ENCODE results near the gene GGT5.
"Not testable (repeated sequence)": the region's sequence is repeated elsewhere in the genome, so short reads cannot be mapped to it uniquely, and the experiment has no call there.

GGT5 gene

DNA sequence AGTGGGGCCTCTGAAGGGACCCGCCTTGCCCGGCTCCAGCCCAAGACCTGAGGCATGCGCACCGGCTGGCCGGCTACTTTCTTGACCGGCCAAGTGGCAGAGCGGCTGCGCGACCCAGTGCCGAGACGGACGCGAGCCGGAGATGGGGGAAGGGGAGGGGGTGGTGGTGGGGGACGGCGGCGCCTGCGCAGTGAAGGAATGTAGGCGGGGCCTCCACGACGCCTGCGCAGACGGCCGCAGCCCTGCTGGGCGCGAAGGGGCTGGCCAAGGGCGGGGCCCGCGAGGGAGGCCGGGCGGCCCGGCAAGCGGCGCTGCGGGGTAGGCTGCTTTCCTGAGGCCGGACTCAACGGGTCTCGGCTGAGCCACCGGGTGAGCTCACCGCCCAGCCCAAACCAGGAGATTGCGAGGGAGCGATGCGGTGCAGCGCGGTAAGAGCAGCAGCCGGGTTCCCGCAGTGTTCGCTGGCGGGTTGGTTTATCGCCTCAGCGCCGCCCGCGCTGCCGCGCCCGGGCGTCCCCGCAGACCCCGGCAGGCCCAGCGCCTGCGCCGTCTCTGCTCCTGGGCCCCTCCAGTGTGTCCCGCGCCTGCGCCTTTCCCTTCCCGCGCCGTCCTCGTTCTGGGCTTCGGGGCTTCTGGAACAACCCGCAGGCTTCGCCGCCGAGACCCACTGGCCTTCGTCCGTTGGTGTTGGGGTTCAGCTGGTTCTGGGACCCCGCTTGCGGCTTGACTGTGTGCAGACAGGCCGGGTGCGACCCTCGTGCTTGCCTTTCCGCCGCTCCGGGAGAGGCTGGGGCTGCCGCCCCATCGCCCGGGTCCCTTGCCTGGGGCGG is 25.9 kb upstream of the GGT5 start, which contains the start of gene SPECC1L:
Gene SPECC1L, plus strand, starts transcription at position 276 of the 830 bp plus-strand sequence. CDS start 31,401 bp downstream, outside the sequence.
- Histone ChIP-seq H3K79me2 (ENCODE audit: insufficient read depth, low read depth) (peaks cover 42% of the 10 kb centered on the region), H3K4me3 (IDR thresholded peaks at IDR 0.05; ENCODE audit: insufficient read depth, low read depth, low read length) (no peak within 1 kb of the TSS), H3K4me1 (ENCODE audit: low read depth, poor library complexity, severe bottlenecking) (peaks cover 38% of the 10 kb centered on the region), H3K27ac (peak within 1 kb of the TSS; percentile 82), H2AFZ (ENCODE audit: low read depth) (peak within 1 kb of the TSS; percentile 93), H3K27me3 (ENCODE audit: insufficient read depth, low read depth) (no peaks in the 10 kb centered on the region), H3K9ac (peak within 1 kb of the TSS; percentile 94), H3K4me2 (peak within 1 kb of the TSS; percentile 53), H3K36me3 (ENCODE audit: insufficient read depth) (no peaks in the 10 kb centered on the region), H4K20me1 (ENCODE audit: insufficient read depth) (no peaks in the 10 kb centered on the region)
- TF ChIP-seq, protein P1, sequence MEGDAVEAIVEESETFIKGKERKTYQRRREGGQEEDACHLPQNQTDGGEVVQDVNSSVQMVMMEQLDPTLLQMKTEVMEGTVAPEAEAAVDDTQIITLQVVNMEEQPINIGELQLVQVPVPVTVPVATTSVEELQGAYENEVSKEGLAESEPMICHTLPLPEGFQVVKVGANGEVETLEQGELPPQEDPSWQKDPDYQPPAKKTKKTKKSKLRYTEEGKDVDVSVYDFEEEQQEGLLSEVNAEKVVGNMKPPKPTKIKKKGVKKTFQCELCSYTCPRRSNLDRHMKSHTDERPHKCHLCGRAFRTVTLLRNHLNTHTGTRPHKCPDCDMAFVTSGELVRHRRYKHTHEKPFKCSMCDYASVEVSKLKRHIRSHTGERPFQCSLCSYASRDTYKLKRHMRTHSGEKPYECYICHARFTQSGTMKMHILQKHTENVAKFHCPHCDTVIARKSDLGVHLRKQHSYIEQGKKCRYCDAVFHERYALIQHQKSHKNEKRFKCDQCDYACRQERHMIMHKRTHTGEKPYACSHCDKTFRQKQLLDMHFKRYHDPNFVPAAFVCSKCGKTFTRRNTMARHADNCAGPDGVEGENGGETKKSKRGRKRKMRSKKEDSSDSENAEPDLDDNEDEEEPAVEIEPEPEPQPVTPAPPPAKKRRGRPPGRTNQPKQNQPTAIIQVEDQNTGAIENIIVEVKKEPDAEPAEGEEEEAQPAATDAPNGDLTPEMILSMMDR (conservative IDR thresholded peaks at IDR 0.05; ENCODE audit: low read depth, low read length) = no peak

DNA sequence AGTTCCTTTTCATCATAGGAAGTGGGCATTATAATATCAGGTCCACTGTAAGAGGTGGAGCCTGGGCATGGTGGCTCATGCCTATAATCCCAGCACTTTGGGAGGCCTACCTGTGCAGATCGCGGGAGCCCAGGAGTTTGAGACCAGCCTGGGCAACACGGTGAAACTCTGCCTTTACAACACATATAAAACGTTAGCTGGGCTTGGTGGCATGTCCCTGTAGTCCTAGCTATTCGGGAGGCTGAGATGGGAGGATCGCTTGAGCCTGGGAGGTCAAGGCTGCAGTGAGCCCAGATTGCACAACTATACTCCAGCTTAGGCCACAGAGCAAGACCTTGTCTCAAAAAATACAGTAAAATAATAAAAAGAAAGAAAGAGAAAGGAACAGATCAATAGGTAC is 21.6 kb upstream of the GGT5 start:
- not testable (repeated sequence) for H3K9ac ChIP-seq; H3K27ac ChIP-seq; H3K36me3 ChIP-seq (ENCODE audit: insufficient read depth); H3K27me3 ChIP-seq (ENCODE audit: insufficient read depth, low read depth); H4K20me1 ChIP-seq (ENCODE audit: insufficient read depth); H2AFZ ChIP-seq (ENCODE audit: low read depth); H3K4me3 ChIP-seq (IDR thresholded peaks at IDR 0.05; ENCODE audit: insufficient read depth, low read depth, low read length); H3K4me2 ChIP-seq; H3K79me2 ChIP-seq (ENCODE audit: insufficient read depth, low read depth)
- H3K4me1 ChIP-seq (ENCODE audit: low read depth, poor library complexity, severe bottlenecking) = peaks cover 19% of the 10 kb centered on the region

DNA sequence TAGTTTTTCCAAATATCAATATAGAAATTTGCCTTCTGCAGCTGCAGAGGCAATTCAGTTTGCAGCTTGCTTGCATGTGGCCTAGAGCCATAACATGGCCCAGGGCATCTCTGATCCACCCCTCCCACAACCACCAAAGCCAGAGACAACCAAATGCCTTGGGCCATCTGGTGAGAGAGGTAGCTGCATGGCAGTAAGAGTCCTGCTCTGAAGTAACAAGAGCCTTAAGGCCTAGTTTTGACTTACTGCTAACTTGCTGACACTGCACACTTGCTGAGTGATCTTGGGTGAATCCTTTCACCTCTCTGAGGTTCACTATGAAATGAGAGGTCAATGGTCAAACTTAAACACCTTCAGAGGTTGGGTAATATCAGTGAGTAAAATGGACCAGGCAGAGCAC is 20.9 kb upstream of the GGT5 start:
- TF ChIP-seq, protein P1 (conservative IDR thresholded peaks at IDR 0.05; ENCODE audit: low read depth, low read length) = no peak
- Histone ChIP-seq H3K9ac (no peak overlapping the region), H3K36me3 (ENCODE audit: insufficient read depth) (no peaks in the 10 kb centered on the region), H4K20me1 (ENCODE audit: insufficient read depth) (no peaks in the 10 kb centered on the region), H3K4me1 (ENCODE audit: low read depth, poor library complexity, severe bottlenecking) (peaks cover 19% of the 10 kb centered on the region), H3K79me2 (ENCODE audit: insufficient read depth, low read depth) (no peaks in the 10 kb centered on the region; the same call in 1 of the 2 replicates), H2AFZ (ENCODE audit: low read depth) (no peak overlapping the region), H3K27me3 (ENCODE audit: insufficient read depth, low read depth) (no peaks in the 10 kb centered on the region), H3K27ac (peak overlapping the region; percentile 35; the same call in 1 of the 2 replicates), H3K4me2 (peak overlapping the region; percentile 39; the same call in 1 of the 2 replicates), H3K4me3 (IDR thresholded peaks at IDR 0.05; ENCODE audit: insufficient read depth, low read depth, low read length) (no peak overlapping the region)

DNA sequence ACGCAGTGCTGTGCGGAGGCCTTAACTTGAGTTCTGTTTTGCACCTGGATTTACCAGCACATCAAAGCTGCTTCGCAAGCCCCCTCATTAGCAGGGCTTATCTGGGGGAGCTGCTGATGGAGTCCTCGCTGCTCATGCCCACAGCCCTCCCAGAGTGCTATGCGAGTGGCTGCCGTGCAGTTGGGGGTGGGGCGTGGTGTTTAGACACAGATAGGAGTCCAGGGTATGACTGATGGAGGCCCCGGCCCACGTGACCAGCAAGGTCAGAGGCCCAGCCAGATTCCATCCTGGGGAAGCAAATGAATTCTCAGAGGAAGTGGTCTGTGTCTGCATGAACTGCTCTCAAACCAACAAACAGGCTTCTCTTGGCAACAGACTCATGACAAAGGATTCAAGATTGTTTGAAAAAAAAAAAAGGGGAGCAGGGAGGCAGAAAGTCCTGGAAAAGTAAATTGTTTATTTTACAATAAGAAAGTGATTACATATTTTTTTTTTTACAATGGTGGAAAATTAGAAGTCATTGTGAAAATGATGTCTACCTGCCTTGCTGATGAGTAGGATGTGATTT is 19.5 kb upstream of the GGT5 start:
- H3K27ac ChIP-seq; H3K79me2 ChIP-seq (ENCODE audit: insufficient read depth, low read depth); H3K9ac ChIP-seq; H3K4me3 ChIP-seq (IDR thresholded peaks at IDR 0.05; ENCODE audit: insufficient read depth, low read depth, low read length); H2AFZ ChIP-seq (ENCODE audit: low read depth); H3K27me3 ChIP-seq (ENCODE audit: insufficient read depth, low read depth); H3K36me3 ChIP-seq (ENCODE audit: insufficient read depth); H3K4me2 ChIP-seq; H4K20me1 ChIP-seq (ENCODE audit: insufficient read depth): not testable (repeated sequence)
- peaks cover 19% of the 10 kb centered on the region for H3K4me1 ChIP-seq (ENCODE audit: low read depth, poor library complexity, severe bottlenecking)

DNA sequence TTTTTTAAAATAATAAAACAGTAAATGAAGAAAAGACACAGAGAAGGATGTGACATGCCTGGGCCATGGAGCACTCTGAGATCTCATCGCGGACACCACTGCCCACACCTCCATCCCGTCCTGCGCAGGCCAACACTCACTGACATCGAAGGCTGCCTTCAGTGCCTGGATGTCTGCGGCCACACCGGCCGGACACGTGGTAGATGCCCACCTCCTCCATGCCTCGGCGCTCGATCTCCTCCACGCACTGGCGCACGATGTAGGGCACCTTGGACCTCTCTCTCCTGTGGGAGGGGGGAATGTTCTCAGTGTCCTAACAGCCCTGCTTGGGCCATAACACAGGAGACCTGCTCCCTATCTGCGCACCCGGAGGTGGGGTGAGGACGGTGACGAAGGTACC is 18.6 kb upstream of the GGT5 start:
- H3K9ac ChIP-seq; H3K36me3 ChIP-seq (ENCODE audit: insufficient read depth); H3K4me2 ChIP-seq; H3K4me3 ChIP-seq (IDR thresholded peaks at IDR 0.05; ENCODE audit: insufficient read depth, low read depth, low read length); H3K27me3 ChIP-seq (ENCODE audit: insufficient read depth, low read depth); H3K79me2 ChIP-seq (ENCODE audit: insufficient read depth, low read depth); H4K20me1 ChIP-seq (ENCODE audit: insufficient read depth); H2AFZ ChIP-seq (ENCODE audit: low read depth); H3K27ac ChIP-seq: not testable (repeated sequence)
- peaks cover 19% of the 10 kb centered on the region for H3K4me1 ChIP-seq (ENCODE audit: low read depth, poor library complexity, severe bottlenecking)

DNA sequence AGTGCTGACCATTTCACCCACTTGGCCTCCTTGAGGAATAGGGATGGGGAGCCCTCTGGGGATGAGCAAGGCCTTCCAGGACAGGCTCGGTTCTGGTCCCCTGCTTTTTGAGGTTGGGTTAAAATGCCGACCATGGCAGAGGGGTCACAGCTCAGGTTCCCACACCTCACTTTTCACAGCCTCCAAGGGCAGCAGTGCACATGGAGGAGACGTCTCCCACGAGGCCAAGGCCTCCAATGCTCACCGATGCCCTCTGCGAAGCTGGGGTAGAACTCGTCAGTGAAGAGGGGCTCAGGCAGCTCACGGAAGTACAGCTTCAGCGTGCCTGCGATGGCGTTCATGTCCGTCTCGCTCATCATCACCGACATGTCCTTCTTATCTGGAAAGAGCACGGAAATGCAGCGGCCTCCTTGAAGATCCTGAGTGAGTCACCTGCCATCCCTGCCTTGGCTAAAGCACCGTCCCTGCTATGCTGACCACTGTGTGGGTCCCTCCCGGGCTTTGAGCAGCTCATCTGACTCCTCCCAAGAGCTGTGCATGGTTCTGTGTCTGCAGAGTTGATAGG is 17.4 kb upstream of the GGT5 start:
- H3K4me1 ChIP-seq (ENCODE audit: low read depth, poor library complexity, severe bottlenecking) = peaks cover 19% of the 10 kb centered on the region
- H2AFZ ChIP-seq (ENCODE audit: low read depth); H4K20me1 ChIP-seq (ENCODE audit: insufficient read depth); H3K4me2 ChIP-seq; H3K36me3 ChIP-seq (ENCODE audit: insufficient read depth); H3K27ac ChIP-seq; H3K9ac ChIP-seq; H3K27me3 ChIP-seq (ENCODE audit: insufficient read depth, low read depth); H3K79me2 ChIP-seq (ENCODE audit: insufficient read depth, low read depth); H3K4me3 ChIP-seq (IDR thresholded peaks at IDR 0.05; ENCODE audit: insufficient read depth, low read depth, low read length): not testable (repeated sequence)

DNA sequence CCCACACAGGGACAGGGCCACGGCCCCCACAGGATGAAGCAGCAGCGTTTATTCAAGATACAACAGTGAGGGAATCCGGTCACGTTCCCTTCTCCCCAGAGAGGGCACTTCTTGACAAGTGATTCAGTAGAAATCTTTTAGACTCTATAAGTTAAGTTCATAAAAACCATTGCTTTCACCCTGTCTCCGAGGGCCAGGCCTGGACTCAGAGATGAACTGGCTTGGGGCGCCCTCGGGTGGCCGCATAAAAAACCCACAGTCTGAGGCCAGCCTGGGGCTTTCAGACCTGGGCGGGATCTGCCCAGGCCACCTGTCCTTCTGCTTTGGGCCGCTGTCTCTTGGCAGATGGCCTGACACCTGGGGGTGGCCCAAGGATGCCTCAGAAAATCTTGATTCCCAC is 14.6 kb upstream of the GGT5 start:
- not testable (repeated sequence) for H3K27me3 ChIP-seq (ENCODE audit: insufficient read depth, low read depth); H3K4me2 ChIP-seq; H3K9ac ChIP-seq

DNA sequence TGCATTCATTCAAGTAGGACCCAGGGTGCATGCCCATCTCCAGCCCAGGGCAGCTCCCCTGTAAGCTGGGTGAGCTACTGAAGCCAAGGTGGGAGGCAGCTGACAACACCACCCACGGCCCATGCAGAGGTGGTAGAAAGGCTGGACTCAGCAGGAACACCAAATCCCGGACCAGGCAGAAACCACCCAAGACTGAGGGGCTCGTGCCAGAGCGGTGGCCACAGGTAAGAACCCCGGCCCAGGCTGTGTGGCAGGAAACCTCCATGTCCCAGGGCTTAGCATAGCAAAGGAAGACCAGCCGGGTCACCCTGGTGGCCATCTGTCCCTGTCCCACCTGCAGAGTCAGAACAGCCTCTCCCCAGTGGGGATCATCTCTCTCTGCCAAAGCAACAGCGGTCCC is 11.9 kb upstream of the GGT5 start:
- not testable (repeated sequence) for H3K27ac ChIP-seq; H3K4me1 ChIP-seq (ENCODE audit: low read depth, poor library complexity, severe bottlenecking); H3K79me2 ChIP-seq (ENCODE audit: insufficient read depth, low read depth); H3K27me3 ChIP-seq (ENCODE audit: insufficient read depth, low read depth); H4K20me1 ChIP-seq (ENCODE audit: insufficient read depth); H3K9ac ChIP-seq; H3K4me3 ChIP-seq (IDR thresholded peaks at IDR 0.05; ENCODE audit: insufficient read depth, low read depth, low read length); H3K36me3 ChIP-seq (ENCODE audit: insufficient read depth); H2AFZ ChIP-seq (ENCODE audit: low read depth); H3K4me2 ChIP-seq

More for the DNA sequence above, 14.6 kb upstream of the GGT5 start:
- H3K36me3 ChIP-seq (ENCODE audit: insufficient read depth); H3K4me1 ChIP-seq (ENCODE audit: low read depth, poor library complexity, severe bottlenecking); H2AFZ ChIP-seq (ENCODE audit: low read depth); H3K79me2 ChIP-seq (ENCODE audit: insufficient read depth, low read depth); H3K27ac ChIP-seq; H3K4me3 ChIP-seq (IDR thresholded peaks at IDR 0.05; ENCODE audit: insufficient read depth, low read depth, low read length); H4K20me1 ChIP-seq (ENCODE audit: insufficient read depth): not testable (repeated sequence)
